SK-N-SH treated with all-trans-retinoic acid at 6 μM for 48 hours (cell line): ENCODE results near the gene TSPAN18.

Source experiments
- ATAC-seq: fragments of 200-7000 bp; cut with Tn5 transposase; 3 replicates; pipeline ENCODE4 v1.9.1; 2020; ENCODE audit warnings: mild to moderate bottlenecking, moderate library complexity
- ARNTL ChIP-seq: fragments of 450-650 bp; formaldehyde crosslinking; IDR thresholded peaks from 2 replicates; pipeline ENCODE4 v1.5.0; 2020; ENCODE audit warnings: low read depth, mild to moderate bottlenecking, moderate library complexity, borderline replicate concordance
- CREB5 ChIP-seq: fragments of 250-450 bp; sonication (Bioruptor Pico); IDR thresholded peaks from 2 replicates; pipeline ENCODE4 v1.5.1; 2020; ENCODE audit warnings: low read depth, mild to moderate bottlenecking, moderate library complexity
- CSDC2 ChIP-seq: fragments of 250-450 bp; sonication (Bioruptor Pico); IDR thresholded peaks from 2 replicates; pipeline ENCODE4 v1.5.0; 2020; ENCODE audit warnings: mild to moderate bottlenecking, moderate library complexity
- CSRNP3 ChIP-seq: fragments of 250-450 bp; sonication (Bioruptor Pico); IDR thresholded peaks from 2 replicates; pipeline ENCODE4 v1.5.1; 2021; ENCODE audit warnings: mild to moderate bottlenecking, moderate library complexity
- ESRRG ChIP-seq: fragments of 250-450 bp; sonication (Bioruptor Pico); IDR thresholded peaks from 2 replicates; pipeline ENCODE4 v1.6.1; 2021; ENCODE audit warnings: mild to moderate bottlenecking
- GLIS3 ChIP-seq: fragments of 250-450 bp; sonication (Bioruptor Pico); IDR thresholded peaks from 2 replicates; pipeline ENCODE4 v1.5.0; 2020; ENCODE audit warnings: mild to moderate bottlenecking, moderate library complexity
- ISL1 ChIP-seq: fragments of 250-450 bp; sonication (Bioruptor Pico); IDR thresholded peaks from 2 replicates; pipeline ENCODE4 v2.1.2; 2022; ENCODE audit warnings: mild to moderate bottlenecking, moderate library complexity
- OSR1 ChIP-seq: fragments of 250-450 bp; sonication (Bioruptor Pico); IDR thresholded peaks from 2 replicates; pipeline ENCODE4 v1.8.0; 2022; ENCODE audit warnings: moderate library complexity, mild to moderate bottlenecking, inconsistent platforms
- PPARA ChIP-seq: fragments of 250-450 bp; sonication (Bioruptor Pico); IDR thresholded peaks from 2 replicates; pipeline ENCODE4 v1.5.0; 2020; ENCODE audit warnings: mild to moderate bottlenecking, borderline replicate concordance
- RARB ChIP-seq: fragments of 250-450 bp; sonication (Bioruptor Pico); IDR thresholded peaks from 2 replicates; pipeline ENCODE4 v1.8.0; 2021; ENCODE audit warnings: mild to moderate bottlenecking, moderate library complexity
- TCF4 ChIP-seq: fragments of 250-450 bp; sonication (Bioruptor Pico); IDR thresholded peaks from 2 replicates; pipeline ENCODE4 v1.8.0; 2021; ENCODE audit warnings: mild to moderate bottlenecking, moderate library complexity, borderline replicate concordance
- TOX ChIP-seq: fragments of 250-450 bp; sonication (Bioruptor Pico); IDR thresholded peaks from 2 replicates; pipeline ENCODE4 v1.8.0; 2021; ENCODE audit warnings: mild to moderate bottlenecking, moderate library complexity, borderline replicate concordance
- ZC3H10 ChIP-seq: fragments of 250-450 bp; sonication (Bioruptor Pico); IDR thresholded peaks from 2 replicates; pipeline ENCODE4 v1.5.1; 2021; ENCODE audit warnings: mild to moderate bottlenecking, moderate library complexity
- ZFP3 ChIP-seq: fragments of 250-450 bp; sonication (Bioruptor Pico); IDR thresholded peaks from 2 replicates; pipeline ENCODE4 v1.5.0; 2020; ENCODE audit warnings: mild to moderate bottlenecking, moderate library complexity
- ZFP30 ChIP-seq: fragments of 450-650 bp; formaldehyde crosslinking; IDR thresholded peaks from 2 replicates; pipeline ENCODE4 v1.5.0; 2022; ENCODE audit warnings: mild to moderate bottlenecking, moderate library complexity
- ZNF565 ChIP-seq: fragments of 450-650 bp; formaldehyde crosslinking; conservative IDR thresholded peaks from 2 replicates; pipeline ENCODE4 v1.5.0; 2020; ENCODE audit warnings: low read depth, mild to moderate bottlenecking, moderate library complexity
- ZNF70 ChIP-seq: fragments of 450-650 bp; formaldehyde crosslinking; IDR thresholded peaks from 2 replicates; pipeline ENCODE4 v1.5.0; 2020; ENCODE audit warnings: mild to moderate bottlenecking, moderate library complexity
- TF ChIP-seq, protein P1 (sequence below): fragments of 250-450 bp; sonication (Bioruptor Pico); IDR thresholded peaks from 2 replicates; pipeline ENCODE4 v1.8.0; 2021; ENCODE audit warnings: low read depth, mild to moderate bottlenecking, moderate library complexity, borderline replicate concordance
- TF ChIP-seq, protein P2 (sequence below): fragments of 250-450 bp; sonication (Bioruptor Pico); IDR thresholded peaks from 2 replicates; pipeline ENCODE4 v1.5.0; 2020; ENCODE audit warnings: mild to moderate bottlenecking, moderate library complexity

TSPAN18 gene

GRCh38 chr11:44766972-44767278, 40.2 kb downstream of the TSPAN18 start (continued):
- TF ChIP-seq, protein P1, sequence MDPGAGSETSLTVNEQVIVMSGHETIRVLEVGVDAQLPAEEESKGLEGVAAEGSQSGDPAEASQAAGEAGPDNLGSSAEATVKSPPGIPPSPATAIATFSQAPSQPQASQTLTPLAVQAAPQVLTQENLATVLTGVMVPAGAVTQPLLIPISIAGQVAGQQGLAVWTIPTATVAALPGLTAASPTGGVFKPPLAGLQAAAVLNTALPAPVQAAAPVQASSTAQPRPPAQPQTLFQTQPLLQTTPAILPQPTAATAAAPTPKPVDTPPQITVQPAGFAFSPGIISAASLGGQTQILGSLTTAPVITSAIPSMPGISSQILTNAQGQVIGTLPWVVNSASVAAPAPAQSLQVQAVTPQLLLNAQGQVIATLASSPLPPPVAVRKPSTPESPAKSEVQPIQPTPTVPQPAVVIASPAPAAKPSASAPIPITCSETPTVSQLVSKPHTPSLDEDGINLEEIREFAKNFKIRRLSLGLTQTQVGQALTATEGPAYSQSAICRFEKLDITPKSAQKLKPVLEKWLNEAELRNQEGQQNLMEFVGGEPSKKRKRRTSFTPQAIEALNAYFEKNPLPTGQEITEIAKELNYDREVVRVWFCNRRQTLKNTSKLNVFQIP, result no peak
- TF ChIP-seq ARNTL (CRISPR knock-in tag) (no peak), RARB (CRISPR knock-in tag) (no peak), GLIS3 (CRISPR knock-in tag) (no peak)

GRCh38 chr11:44767421-44767820, 40.7 kb downstream of the TSPAN18 start:
- ATAC-seq, result no peak
- TF ChIP-seq CREB5 (CRISPR knock-in tag) (no peak), ZFP30 (CRISPR knock-in tag) (no peak), ZNF565 (no peak), TCF4 (CRISPR knock-in tag) (no peak), ZFP3 (CRISPR knock-in tag) (no peak), OSR1 (CRISPR knock-in tag) (no peak), PPARA (CRISPR knock-in tag) (no peak), ESRRG (CRISPR knock-in tag) (no peak), CSDC2 (CRISPR knock-in tag) (no peak), RARB (CRISPR knock-in tag) (no peak), ZC3H10 (CRISPR knock-in tag) (no peak)
- TF ChIP-seq, protein P2, sequence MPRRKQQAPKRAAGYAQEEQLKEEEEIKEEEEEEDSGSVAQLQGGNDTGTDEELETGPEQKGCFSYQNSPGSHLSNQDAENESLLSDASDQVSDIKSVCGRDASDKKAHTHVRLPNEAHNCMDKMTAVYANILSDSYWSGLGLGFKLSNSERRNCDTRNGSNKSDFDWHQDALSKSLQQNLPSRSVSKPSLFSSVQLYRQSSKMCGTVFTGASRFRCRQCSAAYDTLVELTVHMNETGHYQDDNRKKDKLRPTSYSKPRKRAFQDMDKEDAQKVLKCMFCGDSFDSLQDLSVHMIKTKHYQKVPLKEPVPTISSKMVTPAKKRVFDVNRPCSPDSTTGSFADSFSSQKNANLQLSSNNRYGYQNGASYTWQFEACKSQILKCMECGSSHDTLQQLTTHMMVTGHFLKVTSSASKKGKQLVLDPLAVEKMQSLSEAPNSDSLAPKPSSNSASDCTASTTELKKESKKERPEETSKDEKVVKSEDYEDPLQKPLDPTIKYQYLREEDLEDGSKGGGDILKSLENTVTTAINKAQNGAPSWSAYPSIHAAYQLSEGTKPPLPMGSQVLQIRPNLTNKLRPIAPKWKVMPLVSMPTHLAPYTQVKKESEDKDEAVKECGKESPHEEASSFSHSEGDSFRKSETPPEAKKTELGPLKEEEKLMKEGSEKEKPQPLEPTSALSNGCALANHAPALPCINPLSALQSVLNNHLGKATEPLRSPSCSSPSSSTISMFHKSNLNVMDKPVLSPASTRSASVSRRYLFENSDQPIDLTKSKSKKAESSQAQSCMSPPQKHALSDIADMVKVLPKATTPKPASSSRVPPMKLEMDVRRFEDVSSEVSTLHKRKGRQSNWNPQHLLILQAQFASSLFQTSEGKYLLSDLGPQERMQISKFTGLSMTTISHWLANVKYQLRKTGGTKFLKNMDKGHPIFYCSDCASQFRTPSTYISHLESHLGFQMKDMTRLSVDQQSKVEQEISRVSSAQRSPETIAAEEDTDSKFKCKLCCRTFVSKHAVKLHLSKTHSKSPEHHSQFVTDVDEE (CRISPR knock-in tag), result no peak
- TF ChIP-seq, protein P1, result no peak

GRCh38 chr11:44770401-44770800, 43.6 kb downstream of the TSPAN18 start:
- no peak for TF ChIP-seq ZNF70 (CRISPR knock-in tag)
- TF ChIP-seq TCF4 (CRISPR knock-in tag), result no peak
- no peak for TF ChIP-seq CREB5 (CRISPR knock-in tag)
- ATAC-seq, result no peak

GRCh38 chr11:44771252-44771734, 44.5 kb downstream of the TSPAN18 start:
- ATAC-seq, result no peak
- TF ChIP-seq RARB (CRISPR knock-in tag) (no peak), CREB5 (CRISPR knock-in tag) (no peak), CSRNP3 (CRISPR knock-in tag) (no peak), ZFP30 (CRISPR knock-in tag) (no peak), ISL1 (CRISPR knock-in tag) (no peak), TOX (CRISPR knock-in tag) (no peak), CSDC2 (CRISPR knock-in tag) (no peak), ZNF70 (CRISPR knock-in tag) (no peak), OSR1 (CRISPR knock-in tag) (no peak)
- TF ChIP-seq, protein P1, result no peak
- TF ChIP-seq, protein P2 (CRISPR knock-in tag), result no peak
